Neutrophil (primary cell): Measurements from ENCODE around the gene BMI1.

ENCODE experiments used
- H3K27ac ChIP-seq: fragments of 200-600 bp; sonication (generic); 2 replicates; pipeline ENCODE4 v1.5.1; 2016; ENCODE audit warnings: mild to moderate bottlenecking, moderate library complexity
- H3K27me3 ChIP-seq: fragments of 200-600 bp; sonication (generic); 2 replicates; pipeline ENCODE4 v1.6.0; 2016; ENCODE audit warnings: mild to moderate bottlenecking
- H3K36me3 ChIP-seq: fragments of 200-600 bp; sonication (generic); 2 replicates; pipeline ENCODE4 v1.5.1; 2017
- H3K4me1 ChIP-seq, 2 experiments: fragments of 200-600 bp in 1 of 2; sonication (generic) in 1 of 2; 1 replicate in 1 of 2; 2 replicates in 1 of 2; pipeline versions ENCODE4 v1.5.1 to v1.6.1; 2013 to 2016; ENCODE audit warnings: low read depth in 1 of 2, low read length in 1 of 2, mild to moderate bottlenecking in 1 of 2, moderate library complexity in 1 of 2; ENCODE audit not compliant: control insufficient read depth in 1 of 2, insufficient read depth in 1 of 2
- H3K4me3 ChIP-seq, 2 experiments: fragments of 200-600 bp in 1 of 2; sonication (generic) in 1 of 2; 1 replicate in 1 of 2; 2 replicates in 1 of 2; pipeline ENCODE4 v1.5.1; 2013 to 2016; ENCODE audit warnings: low read depth in 1 of 2, low read length in 1 of 2, mild to moderate bottlenecking in 1 of 2, moderate library complexity in 1 of 2
- H3K9me3 ChIP-seq: fragments of 200-600 bp; sonication (generic); 2 replicates; pipeline ENCODE4 v1.5.1; 2016
- CTCF ChIP-seq: fragments of 200-600 bp; sonication (generic); IDR thresholded peaks from 2 replicates; pipeline ENCODE4 v1.5.1; 2016; ENCODE audit warnings: antibody characterized with exemption

The BMI1 gene

GRCh38 chr10:22335173-22335933, 14.5 kb downstream of the BMI1 start:
- H3K27me3 ChIP-seq = peaks cover 84% of the 10 kb centered on the region
- peak; percentile 67 for TF ChIP-seq CTCF
- peak overlapping the region; percentile 73 to 82 for H3K4me3 ChIP-seq
- H3K4me1 ChIP-seq = peaks cover 53 to 56% of the 10 kb centered on the region in 2 experiments
- no peaks in the 10 kb centered on the region for H3K9me3 ChIP-seq
- peak overlapping the region; percentile 3 for H3K27ac ChIP-seq
- no peaks in the 10 kb centered on the region for H3K36me3 ChIP-seq

- Histone ChIP-seq H3K27me3 (peaks cover 100% of the 10 kb centered on the region), H3K27ac (no peak overlapping the region), H3K4me1 (peaks cover 50 to 57% of the 10 kb centered on the region in 2 experiments), H3K4me3 (no peak overlapping the region), H3K36me3 (no peaks in the 10 kb centered on the region), H3K9me3 (no peaks in the 10 kb centered on the region)
- TF ChIP-seq CTCF = no peak
Measured at GRCh38 chr10:22338185-22338900, 17.4 kb downstream of the BMI1 start.

GRCh38 chr10:22338931-22339330, 18.0 kb downstream of the BMI1 start:
- TF ChIP-seq CTCF = no peak
- H3K4me1 ChIP-seq = peaks cover 44 to 52% of the 10 kb centered on the region in 2 experiments
- H3K27ac ChIP-seq = no peak overlapping the region
- H3K4me3 ChIP-seq = no peak overlapping the region
- peaks cover 100% of the 10 kb centered on the region for H3K27me3 ChIP-seq
- no peaks in the 10 kb centered on the region for H3K9me3 ChIP-seq
- no peaks in the 10 kb centered on the region for H3K36me3 ChIP-seq

- H3K4me3 ChIP-seq = peak overlapping the region; percentile 72 to 82
- H3K27ac ChIP-seq = no peak overlapping the region
- H3K36me3 ChIP-seq = no peaks in the 10 kb centered on the region
- H3K27me3 ChIP-seq = peaks cover 100% of the 10 kb centered on the region
- H3K4me1 ChIP-seq = peaks cover 37 to 45% of the 10 kb centered on the region in 2 experiments
- H3K9me3 ChIP-seq = no peaks in the 10 kb centered on the region
- no peak for TF ChIP-seq CTCF
Measured at GRCh38 chr10:22339761-22340328, 18.9 kb downstream of the BMI1 start.

- Histone ChIP-seq H3K9me3 (no peaks in the 10 kb centered on the region), H3K27me3 (peaks cover 100% of the 10 kb centered on the region), H3K4me3 (peak overlapping the region; percentile 72 to 82), H3K36me3 (no peaks in the 10 kb centered on the region), H3K4me1 (peaks cover 39 to 42% of the 10 kb centered on the region in 2 experiments), H3K27ac (peak overlapping the region; percentile 65)
- no peak for TF ChIP-seq CTCF
Measured at GRCh38 chr10:22340329-22341189, 19.7 kb downstream of the BMI1 start.
